Measurements from ENCODE around the gene SCG5. TPM values are rescaled to one million over a fixed set of nuclear protein-coding genes. Genes with fewer than 3 reads are reported as not detected.

The SCG5 gene, protein sequence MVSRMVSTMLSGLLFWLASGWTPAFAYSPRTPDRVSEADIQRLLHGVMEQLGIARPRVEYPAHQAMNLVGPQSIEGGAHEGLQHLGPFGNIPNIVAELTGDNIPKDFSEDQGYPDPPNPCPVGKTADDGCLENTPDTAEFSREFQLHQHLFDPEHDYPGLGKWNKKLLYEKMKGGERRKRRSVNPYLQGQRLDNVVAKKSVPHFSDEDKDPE
- 4.7 and 100 TPM in 2 replicates for total RNA-seq (ENCODE audit: low replicate concordance)

DNA sequence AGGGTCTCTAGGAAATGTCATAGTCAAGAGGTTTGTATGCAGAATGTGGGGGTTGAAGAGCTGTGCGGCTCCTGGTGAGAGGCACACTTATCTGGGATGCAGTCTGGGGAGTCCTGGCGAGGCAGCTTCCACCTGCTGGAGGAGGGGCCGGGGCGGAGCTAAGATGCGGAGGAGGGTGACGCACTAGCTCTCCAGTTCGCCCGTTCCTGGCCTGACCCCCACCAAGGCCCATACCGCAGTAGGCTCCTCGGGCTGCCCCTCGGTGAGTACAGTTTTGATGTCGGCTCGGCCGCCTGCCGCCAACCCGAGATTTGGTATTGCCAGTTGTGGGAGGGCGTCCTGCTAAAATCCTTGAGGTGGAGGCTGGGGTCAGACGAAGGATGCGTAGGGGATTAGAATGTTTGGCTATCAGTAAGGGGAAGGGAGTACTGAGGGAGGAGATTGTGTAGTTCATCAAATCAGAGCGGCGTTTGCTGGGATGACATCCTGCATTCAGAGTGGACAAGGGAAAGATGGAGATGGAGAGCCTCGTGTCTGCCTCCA, at the start of gene SCG5:
TSS of gene SCG5 (plus strand) at position 194 of the 543 bp plus-strand sequence. CDS start 1,883 bp downstream, outside the sequence.

DNA sequence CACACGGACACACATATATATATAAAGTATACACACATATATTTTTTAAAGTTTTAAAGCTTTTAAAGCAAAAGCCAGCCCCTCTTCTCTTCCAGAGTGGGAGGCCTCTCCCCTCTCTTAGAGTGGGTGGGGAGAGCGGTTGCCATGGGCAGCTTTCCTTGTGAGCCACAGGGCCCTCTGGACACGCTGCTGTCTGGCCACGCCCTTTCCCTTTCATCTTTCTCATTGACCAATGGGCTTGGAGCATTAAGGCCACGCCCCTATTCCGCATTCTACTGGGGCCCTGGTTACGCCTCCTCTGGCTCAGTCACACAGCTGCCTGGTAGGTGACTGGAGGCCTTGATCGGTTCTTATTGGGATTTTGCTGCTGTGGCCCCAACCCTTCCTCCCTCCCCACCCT, 48.4 kb upstream of the SCG5 start, which contains the start of gene GOLGA8N:
TSS of gene GOLGA8N (plus strand) at position 306 of the 400 bp plus-strand sequence.

DNA sequence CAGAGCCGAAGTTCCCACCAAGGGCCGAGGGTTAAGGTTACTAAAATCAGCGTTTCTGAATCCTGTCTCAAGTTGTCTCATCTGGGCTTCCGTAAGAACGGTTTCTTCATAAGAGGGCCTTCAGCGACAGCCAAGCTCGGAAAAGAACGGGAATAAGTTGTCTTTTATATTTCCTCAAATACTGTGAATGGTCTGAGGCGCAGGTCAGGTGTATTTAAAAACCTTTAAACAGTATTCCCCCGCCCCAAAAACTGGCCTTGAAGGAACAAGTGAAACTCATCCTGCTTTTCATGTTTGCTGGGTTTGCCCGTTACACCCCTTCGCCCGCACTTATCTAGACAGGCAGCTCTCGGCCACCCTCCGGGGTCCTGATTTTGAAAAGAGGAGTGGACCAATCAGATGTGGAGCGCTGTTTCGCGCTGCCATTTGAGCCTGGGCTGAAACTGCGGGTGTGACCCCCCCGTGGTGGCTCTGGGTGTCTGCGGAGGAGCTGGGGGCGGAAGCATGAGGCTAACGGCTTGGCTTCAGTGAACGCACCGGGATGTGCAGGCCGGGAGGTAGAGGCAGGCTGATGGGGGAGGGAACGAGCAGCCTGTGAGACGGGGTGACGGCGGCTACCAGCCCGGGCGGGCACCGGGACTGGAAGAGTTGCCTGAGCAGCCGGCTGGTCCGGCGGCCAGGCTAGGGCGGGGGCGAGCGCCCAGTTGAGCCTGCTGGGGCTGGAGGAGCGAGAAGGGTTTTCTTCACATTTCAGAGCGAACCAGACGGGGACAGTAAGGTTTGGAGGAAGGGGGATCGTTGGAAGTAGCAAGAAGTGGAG, 26.2 kb upstream of the SCG5 start, which contains the start of gene ARHGAP11A:
TSS of gene ARHGAP11A (plus strand) at position 454 of the 820 bp plus-strand sequence. CDS start 708 bp downstream, outside the sequence.

DNA sequence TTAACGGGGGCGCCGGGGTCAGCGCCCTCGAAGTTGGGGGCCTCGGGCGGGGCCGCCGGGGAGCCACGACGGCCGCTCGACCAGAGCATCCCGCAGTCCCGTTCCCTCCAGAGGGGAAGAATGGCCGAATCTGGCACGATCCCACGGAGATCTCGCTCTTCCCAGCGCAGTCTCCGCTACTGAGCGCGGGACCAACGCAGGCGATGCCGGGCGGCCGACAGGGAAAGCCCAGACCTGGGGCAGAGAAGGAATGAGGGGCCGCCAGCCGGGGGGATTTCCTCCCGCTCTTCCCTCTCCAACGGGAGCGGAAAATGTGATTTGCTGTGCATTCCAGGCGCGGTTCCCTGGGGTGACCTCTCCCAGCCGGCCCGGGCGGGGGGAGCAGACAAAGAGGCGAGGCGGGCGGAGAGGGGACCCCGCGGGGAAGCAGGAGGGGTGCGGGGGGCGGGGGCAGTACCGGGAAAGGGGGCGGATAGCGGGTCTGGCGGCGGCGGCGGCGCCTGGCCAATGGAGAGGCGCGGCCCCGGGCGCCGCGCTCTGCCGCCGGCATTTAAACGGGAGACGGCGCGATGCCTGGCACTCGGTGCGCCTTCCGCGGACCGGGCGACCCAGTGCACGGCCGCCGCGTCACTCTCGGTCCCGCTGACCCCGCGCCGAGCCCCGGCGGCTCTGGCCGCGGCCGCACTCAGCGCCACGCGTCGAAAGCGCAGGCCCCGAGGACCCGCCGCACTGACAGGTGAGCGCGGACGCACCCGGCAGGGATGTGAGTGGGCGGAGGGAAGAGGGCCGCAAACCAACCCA, 76.1 kb downstream of the SCG5 start, which contains the start of gene GREM1:
TSS of gene GREM1 (plus strand) at position 579 of the 801 bp plus-strand sequence. CDS start 12,687 bp downstream, outside the sequence.

Other genes starting within 250 kb of the SCG5 start
- 0.23 TPM in 2 replicates for gene GOLGA8K, start 238.4 kb upstream of the SCG5 start, total RNA-seq (ENCODE audit: low replicate concordance)
- 0.60 and 1.2 TPM in 2 replicates for gene GOLGA8O, start 186.1 kb upstream of the SCG5 start, total RNA-seq (ENCODE audit: low replicate concordance)
- gene GOLGA8N, start 48.3 kb upstream of the SCG5 start, total RNA-seq (ENCODE audit: low replicate concordance) = 4.2 and 6.6 TPM in 2 replicates
- gene ARHGAP11A, start 26.2 kb upstream of the SCG5 start, total RNA-seq (ENCODE audit: low replicate concordance) = 6.5 and 12.5 TPM in 2 replicates
- gene GREM1, start 76.3 kb downstream of the SCG5 start, total RNA-seq (ENCODE audit: low replicate concordance) = 5.0 and 527 TPM in 2 replicates